ENCODE measurements around the gene TMEM125.

The TMEM125 gene

GRCh38 chr1:43294761-43295160, 25.0 kb downstream of the TMEM125 start:
- no peak for DNase-seq

GRCh38 chr1:43296207-43296606, 26.4 kb downstream of the TMEM125 start:
- DNase-seq = no peak

- DNase-seq = no peak
These were observed 28.3 kb downstream of the TMEM125 start for GRCh38 chr1:43298055-43298454.

GRCh38 chr1:43299101-43299500, 29.3 kb downstream of the TMEM125 start:
- DNase-seq = no peak

- DNase-seq = no peak
These were observed 30.8 kb downstream of the TMEM125 start, which contains the start of gene TIE1 for GRCh38 chr1:43300378-43301094. Gene TIE1 (plus strand): TSS chr1:43300982. CDS start chr1:43301072, 90 bp downstream.

GRCh38 chr1:43302201-43302600, 32.4 kb downstream of the TMEM125 start:
- DNase-seq = peak; percentile 25

- DNase-seq = peak; percentile 20
These were observed 33.1 kb downstream of the TMEM125 start for GRCh38 chr1:43302721-43303470.

- peak; percentile 35 for DNase-seq
These were observed 33.9 kb downstream of the TMEM125 start for GRCh38 chr1:43303471-43304313.

- DNase-seq = peak; percentile 51
These were observed 34.5 kb downstream of the TMEM125 start for GRCh38 chr1:43304314-43304681.

GRCh38 chr1:43304771-43305300, 35.1 kb downstream of the TMEM125 start:
- peak; percentile 18 for DNase-seq

- peak; percentile 5 for DNase-seq
These were observed 35.7 kb downstream of the TMEM125 start for GRCh38 chr1:43305461-43305860.

- peak; percentile 23 for DNase-seq
These were observed 36.3 kb downstream of the TMEM125 start for GRCh38 chr1:43305926-43306687.

- DNase-seq = peak; percentile 33
These were observed 37.1 kb downstream of the TMEM125 start for GRCh38 chr1:43306688-43307457.

GRCh38 chr1:43307458-43308158, 37.8 kb downstream of the TMEM125 start:
- DNase-seq = peak; percentile 42

GRCh38 chr1:43308635-43309404, 39.0 kb downstream of the TMEM125 start:
- DNase-seq = no peak

GRCh38 chr1:43309405-43310025, 39.7 kb downstream of the TMEM125 start:
- no peak for DNase-seq

- DNase-seq = no peak
These were observed 41.7 kb downstream of the TMEM125 start for GRCh38 chr1:43311521-43311920.

GRCh38 chr1:43312212-43312623, 42.4 kb downstream of the TMEM125 start:
- DNase-seq = no peak
